ENCODE data around the gene ITGB2. TPM values are rescaled to one million over a fixed set of nuclear protein-coding genes. Genes with fewer than 3 reads are reported as not detected.

ITGB2 gene
- total RNA-seq, 2 donors from 2014 or later: 1.6 to 2.3 TPM

DNA sequence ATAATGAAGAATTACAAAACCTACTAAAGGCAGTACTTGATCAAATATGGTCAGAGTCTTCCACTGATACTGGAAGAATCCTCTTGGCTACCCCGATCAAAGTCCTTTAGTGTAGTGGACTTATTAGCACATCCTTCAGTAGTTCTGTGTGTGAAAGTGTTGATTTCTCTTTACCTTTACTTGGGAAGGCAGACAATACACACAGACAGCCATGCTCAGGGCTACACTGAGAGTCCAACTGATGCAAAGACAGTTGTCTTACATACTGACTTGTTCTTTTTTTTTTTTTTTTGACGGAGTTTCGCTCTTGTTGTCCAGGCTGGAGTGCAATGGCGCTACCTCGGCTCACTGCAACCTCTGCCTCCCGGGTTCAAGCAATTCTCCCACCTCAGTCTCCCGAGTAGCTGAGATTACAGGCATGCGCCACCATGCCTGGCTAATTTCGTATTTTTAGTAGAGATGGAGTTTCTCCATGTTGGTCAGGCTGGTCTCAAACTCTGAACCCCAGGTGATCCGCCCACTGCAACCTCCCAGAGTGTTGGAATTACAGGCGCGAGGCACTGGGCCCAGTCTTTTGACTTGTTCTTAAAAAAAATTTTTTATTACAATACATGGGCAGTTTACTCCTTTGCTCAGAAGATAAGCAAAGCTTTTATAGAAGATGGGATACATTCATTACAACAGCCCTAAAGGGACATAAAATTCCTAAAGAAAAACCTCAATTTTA lies 43.7 kb downstream of the ITGB2 start:
- Histone ChIP-seq H3K4me3 (ENCODE audit: low read length) (no peak overlapping the region), H3K9ac (ENCODE audit: extremely low read depth, low read length, poor library complexity, severe bottlenecking) (no peak overlapping the region), H3K27ac (ENCODE audit: low read depth, low read length) (no peak overlapping the region), H3K9me3 (ENCODE audit: control insufficient read depth, low read length) (no peaks in the 10 kb centered on the region), H3K4me1 (ENCODE audit: control insufficient read depth, insufficient read depth, low read length) (no peaks in the 10 kb centered on the region), H3K36me3 (ENCODE audit: control insufficient read depth, insufficient read depth, low read length) (no peaks in the 10 kb centered on the region), H3K27me3 (ENCODE audit: control insufficient read depth, insufficient read depth, low read length, poor library complexity, severe bottlenecking) (peaks cover 24% of the 10 kb centered on the region)
- no peak overlapping the region for H3K4me3 Mint-ChIP-seq
- no peaks in the 10 kb centered on the region for H3K36me3 Mint-ChIP-seq (ENCODE audit: low read depth)
- peaks cover 6% of the 10 kb centered on the region for H3K4me1 Mint-ChIP-seq
- no peak for DNase-seq
- no peaks in the 10 kb centered on the region for H3K9me3 Mint-ChIP-seq
- TF ChIP-seq, protein P1, sequence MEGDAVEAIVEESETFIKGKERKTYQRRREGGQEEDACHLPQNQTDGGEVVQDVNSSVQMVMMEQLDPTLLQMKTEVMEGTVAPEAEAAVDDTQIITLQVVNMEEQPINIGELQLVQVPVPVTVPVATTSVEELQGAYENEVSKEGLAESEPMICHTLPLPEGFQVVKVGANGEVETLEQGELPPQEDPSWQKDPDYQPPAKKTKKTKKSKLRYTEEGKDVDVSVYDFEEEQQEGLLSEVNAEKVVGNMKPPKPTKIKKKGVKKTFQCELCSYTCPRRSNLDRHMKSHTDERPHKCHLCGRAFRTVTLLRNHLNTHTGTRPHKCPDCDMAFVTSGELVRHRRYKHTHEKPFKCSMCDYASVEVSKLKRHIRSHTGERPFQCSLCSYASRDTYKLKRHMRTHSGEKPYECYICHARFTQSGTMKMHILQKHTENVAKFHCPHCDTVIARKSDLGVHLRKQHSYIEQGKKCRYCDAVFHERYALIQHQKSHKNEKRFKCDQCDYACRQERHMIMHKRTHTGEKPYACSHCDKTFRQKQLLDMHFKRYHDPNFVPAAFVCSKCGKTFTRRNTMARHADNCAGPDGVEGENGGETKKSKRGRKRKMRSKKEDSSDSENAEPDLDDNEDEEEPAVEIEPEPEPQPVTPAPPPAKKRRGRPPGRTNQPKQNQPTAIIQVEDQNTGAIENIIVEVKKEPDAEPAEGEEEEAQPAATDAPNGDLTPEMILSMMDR (conservative IDR thresholded peaks at IDR 0.05): no peak
- 94 to 95% methylated on average over 5 to 12 of the region's 12 CpGs for WGBS, 2 experiments (ENCODE audit: insufficient coverage in 1 of 2, insufficient read length in 1 of 2)
- H3K27ac Mint-ChIP-seq: no peak overlapping the region
- peaks cover 29% of the 10 kb centered on the region for H3K27me3 Mint-ChIP-seq (ENCODE audit: insufficient read depth)

DNA sequence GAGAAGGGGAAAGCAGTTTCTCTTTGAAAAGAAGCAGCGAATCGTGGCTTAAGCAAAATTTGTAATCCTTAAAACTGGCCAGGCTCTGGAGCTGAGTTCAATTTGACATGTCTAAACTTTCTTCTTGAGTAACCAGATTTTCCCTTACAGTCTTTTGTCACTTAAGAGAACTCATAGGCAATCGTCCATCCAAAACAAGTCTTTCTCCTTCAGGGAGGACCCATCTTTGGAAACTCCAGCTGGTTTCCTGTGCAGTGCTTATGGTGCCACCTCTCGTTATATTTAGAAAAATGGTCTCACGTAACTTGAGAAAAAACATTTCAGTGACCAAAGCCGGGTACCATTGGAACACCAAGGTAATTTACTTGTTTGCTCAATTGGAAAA lies 45.4 kb downstream of the ITGB2 start:
- 81 to 87% methylated on average over 6 of the region's 6 CpGs for WGBS, 2 experiments (ENCODE audit: insufficient coverage in 1 of 2, insufficient read length in 1 of 2)
- H3K4me3 Mint-ChIP-seq: peak overlapping the region; percentile 87
- no peak overlapping the region for H3K9ac ChIP-seq (ENCODE audit: extremely low read depth, low read length, poor library complexity, severe bottlenecking)
- TF ChIP-seq, protein P1 (conservative IDR thresholded peaks at IDR 0.05): no peak
- H3K36me3 Mint-ChIP-seq (ENCODE audit: low read depth): no peaks in the 10 kb centered on the region
- H3K27ac ChIP-seq (ENCODE audit: low read depth, low read length): no peak overlapping the region
- H3K4me1 Mint-ChIP-seq: peaks cover 20% of the 10 kb centered on the region
- H3K27me3 Mint-ChIP-seq (ENCODE audit: insufficient read depth): peaks cover 29% of the 10 kb centered on the region
- no peak overlapping the region for H3K27ac Mint-ChIP-seq
- no peaks in the 10 kb centered on the region for H3K36me3 ChIP-seq (ENCODE audit: control insufficient read depth, insufficient read depth, low read length)
- peaks cover 24% of the 10 kb centered on the region for H3K27me3 ChIP-seq (ENCODE audit: control insufficient read depth, insufficient read depth, low read length, poor library complexity, severe bottlenecking)
- H3K4me3 ChIP-seq (ENCODE audit: low read length): peak overlapping the region; percentile 82
- DNase-seq: no peak
- no peaks in the 10 kb centered on the region for H3K9me3 ChIP-seq (ENCODE audit: control insufficient read depth, low read length)
- peaks cover 13% of the 10 kb centered on the region for H3K4me1 ChIP-seq (ENCODE audit: control insufficient read depth, insufficient read depth, low read length)
- no peaks in the 10 kb centered on the region for H3K9me3 Mint-ChIP-seq

DNA sequence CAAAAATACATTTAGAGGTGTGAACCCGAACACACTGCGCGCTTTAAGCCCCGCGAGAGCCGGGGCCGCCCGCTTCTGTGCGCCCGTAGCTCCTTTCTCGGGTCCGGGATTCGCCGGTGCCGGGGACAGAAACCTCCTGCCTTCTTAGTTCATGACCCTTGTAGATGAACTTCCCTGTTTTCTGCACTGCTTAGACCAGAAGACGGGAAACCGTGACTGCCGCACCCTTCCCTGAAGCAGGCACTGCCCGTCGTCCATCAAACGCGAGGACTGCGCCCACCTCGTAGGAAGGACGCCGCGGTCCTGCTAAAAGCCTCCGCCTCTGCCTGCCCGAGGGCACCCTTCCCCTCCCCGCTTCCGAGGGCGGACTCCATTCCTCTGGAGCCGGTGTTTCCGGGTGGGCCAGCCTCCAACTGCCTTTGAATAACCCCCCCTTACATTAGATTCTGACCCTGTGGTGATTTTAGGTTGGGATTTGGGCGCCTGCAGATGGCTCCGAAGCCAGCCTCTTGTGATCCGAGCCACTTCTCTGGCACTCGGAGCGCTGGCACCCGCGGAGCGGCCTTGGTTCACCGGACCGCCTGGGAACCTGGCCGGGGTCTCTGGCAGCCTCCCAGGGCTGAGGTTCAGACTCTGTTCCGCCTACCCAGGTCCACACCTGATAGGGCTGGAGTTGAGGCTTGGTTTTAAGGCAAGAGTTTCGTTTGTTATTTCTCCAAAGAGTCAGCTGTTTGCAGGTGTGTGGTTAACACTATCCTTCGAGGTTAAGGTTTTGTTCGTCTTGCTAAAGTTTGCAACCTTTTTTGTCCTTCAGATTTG lies 46.0 kb downstream of the ITGB2 start:
- peak; percentile 77 for DNase-seq
- H3K36me3 Mint-ChIP-seq (ENCODE audit: low read depth): no peaks in the 10 kb centered on the region
- no peaks in the 10 kb centered on the region for H3K9me3 ChIP-seq (ENCODE audit: control insufficient read depth, low read length)
- 15 to 21% methylated on average over 37 to 49 of the region's 49 CpGs for WGBS, 2 experiments (ENCODE audit: insufficient coverage in 1 of 2, insufficient read length in 1 of 2)
- H3K4me3 ChIP-seq (ENCODE audit: low read length): peak overlapping the region; percentile 82
- TF ChIP-seq, protein P1 (conservative IDR thresholded peaks at IDR 0.05): no peak
- H3K9me3 Mint-ChIP-seq: no peaks in the 10 kb centered on the region
- no peaks in the 10 kb centered on the region for H3K36me3 ChIP-seq (ENCODE audit: control insufficient read depth, insufficient read depth, low read length)
- H3K27me3 ChIP-seq (ENCODE audit: control insufficient read depth, insufficient read depth, low read length, poor library complexity, severe bottlenecking): peaks cover 24% of the 10 kb centered on the region
- peaks cover 25% of the 10 kb centered on the region for H3K4me1 Mint-ChIP-seq
- H3K27ac Mint-ChIP-seq: peak overlapping the region; percentile 37
- H3K4me3 Mint-ChIP-seq: peak overlapping the region; percentile 87
- H3K27me3 Mint-ChIP-seq (ENCODE audit: insufficient read depth): peaks cover 29% of the 10 kb centered on the region
- H3K4me1 ChIP-seq (ENCODE audit: control insufficient read depth, insufficient read depth, low read length): peaks cover 13% of the 10 kb centered on the region
- H3K9ac ChIP-seq (ENCODE audit: extremely low read depth, low read length, poor library complexity, severe bottlenecking): no peak overlapping the region
- H3K27ac ChIP-seq (ENCODE audit: low read depth, low read length): no peak overlapping the region
